ENCODE measurements around the gene ARL15. TPM values are rescaled to one million over a fixed set of nuclear protein-coding genes. Genes with fewer than 3 reads are reported as not detected.

Gene ARL15
- total RNA-seq, 4 donors from 2014 or later, result 8.5 to 19.1 (median 12.0) TPM

GRCh38 chr5:53948598-53948997 lies 361.8 kb downstream of the ARL15 start:
- intact Hi-C loops (cut with DNase I), result no loop called here
- Histone ChIP-seq H3K36me3 (no peaks in the 10 kb centered on the region), H3K4me1 (no peaks in the 10 kb centered on the region), H3K27me3 (no peaks in the 10 kb centered on the region), H3K9me3 (no peaks in the 10 kb centered on the region), H3K4me3 (no peak overlapping the region), H3K27ac (no peak overlapping the region)
- no peak for DNase-seq
- 68 to 78% methylated on average over 4 of the region's 4 CpGs for WGBS, 2 donors
- TF ChIP-seq POLR2A (IDR thresholded peaks at IDR 0.05) (no peak), CTCF (IDR thresholded peaks at IDR 0.05) (no peak)

- WGBS, 2 donors, result 85 to 92% methylated on average over 5 of the region's 5 CpGs
- no peaks in the 10 kb centered on the region for H3K27me3 ChIP-seq
- no peaks in the 10 kb centered on the region for H3K36me3 ChIP-seq
- TF ChIP-seq POLR2A (IDR thresholded peaks at IDR 0.05), result no peak
- TF ChIP-seq CTCF (IDR thresholded peaks at IDR 0.05), result no peak
- intact Hi-C loops (cut with DNase I), result no loop called here
- no peak overlapping the region for H3K27ac ChIP-seq
- H3K9me3 ChIP-seq, result no peaks in the 10 kb centered on the region
- H3K4me3 ChIP-seq, result no peak overlapping the region
- H3K4me1 ChIP-seq, result no peaks in the 10 kb centered on the region
- DNase-seq, result no peak
These were observed 363.8 kb downstream of the ARL15 start for GRCh38 chr5:53946405-53947100.

GRCh38 chr5:53944981-53945380 lies 365.4 kb downstream of the ARL15 start:
- DNase-seq, result no peak
- intact Hi-C loops (cut with DNase I), result no loop called here
- Histone ChIP-seq H3K4me1 (no peaks in the 10 kb centered on the region), H3K4me3 (no peak overlapping the region), H3K27ac (no peak overlapping the region), H3K9me3 (no peaks in the 10 kb centered on the region), H3K27me3 (no peaks in the 10 kb centered on the region), H3K36me3 (no peaks in the 10 kb centered on the region)
- no peak for TF ChIP-seq CTCF (IDR thresholded peaks at IDR 0.05)
- no peak for TF ChIP-seq POLR2A (IDR thresholded peaks at IDR 0.05)
- 81 to 83% methylated on average over 7 of the region's 7 CpGs for WGBS, 2 donors

GRCh38 chr5:53943938-53944337 lies 366.4 kb downstream of the ARL15 start:
- TF ChIP-seq CTCF (IDR thresholded peaks at IDR 0.05) (no peak), POLR2A (IDR thresholded peaks at IDR 0.05) (no peak)
- Histone ChIP-seq H3K9me3 (no peaks in the 10 kb centered on the region), H3K4me1 (no peaks in the 10 kb centered on the region), H3K4me3 (no peak overlapping the region), H3K27me3 (no peaks in the 10 kb centered on the region), H3K27ac (no peak overlapping the region), H3K36me3 (peaks cover 0 to 4% (median 0%) of the 10 kb centered on the region in 3 donors)
- intact Hi-C loops (cut with DNase I), result no loop called here
- DNase-seq, result no peak
- WGBS, 2 donors, result 94 to 100% methylated on average over 1 of the region's 1 CpG

- intact Hi-C loops (cut with DNase I), result no loop called here
- Histone ChIP-seq H3K27ac (no peak overlapping the region), H3K36me3 (peaks cover 0 to 11% (median 0%) of the 10 kb centered on the region in 3 donors), H3K4me3 (no peak overlapping the region), H3K27me3 (no peaks in the 10 kb centered on the region), H3K9me3 (no peaks in the 10 kb centered on the region), H3K4me1 (no peaks in the 10 kb centered on the region)
- TF ChIP-seq POLR2A (IDR thresholded peaks at IDR 0.05) (no peak), CTCF (IDR thresholded peaks at IDR 0.05) (no peak)
- no peak for DNase-seq
- WGBS, 2 donors, result 64 to 72% methylated on average over 6 of the region's 6 CpGs
These were observed 367.6 kb downstream of the ARL15 start for GRCh38 chr5:53942724-53943123.

All from esophagus squamous epithelium (tissue), 5 donors.